Liver (tissue), 9 donors: Measurements from ENCODE around the gene PTPRN2. TPM values are rescaled to one million over a fixed set of nuclear protein-coding genes. Genes with fewer than 3 reads are reported as not detected.

Source experiments
- DNase-seq: peaks from one replicate; pipeline ENCODE4 v3.0.0-alpha.2; 2017; ENCODE audit warnings: low spot score
- H3K27ac ChIP-seq, 2 donors: one replicate each; pipeline ENCODE4 v1.7.0; 2013; ENCODE audit warnings: inconsistent platforms in 2 of 2, low read length in 2 of 2, control low read depth in 1 of 2, low read depth in 1 of 2, mild to moderate bottlenecking in 1 of 2
- H3K27me3 ChIP-seq, 4 donors: one replicate each; pipeline versions ENCODE4 v1.6.1 to v1.7.0; 2013; ENCODE audit warnings: low read length in 3 of 4, inconsistent platforms in 1 of 4, mild to moderate bottlenecking in 1 of 4, moderate library complexity in 1 of 4; ENCODE audit not compliant: control insufficient read depth in 4 of 4, insufficient read depth in 4 of 4
- H3K36me3 ChIP-seq, 4 donors: one replicate each; pipeline versions ENCODE4 v1.6.1 to v1.7.0; 2013; ENCODE audit warnings: low read length in 3 of 4, mild to moderate bottlenecking in 3 of 4, low read depth in 1 of 4, moderate library complexity in 1 of 4; ENCODE audit not compliant: control insufficient read depth in 4 of 4, insufficient read depth in 3 of 4
- H3K4me1 ChIP-seq, 4 donors: one replicate each; pipeline versions ENCODE4 v1.6.1 to v1.7.0; 2013; ENCODE audit warnings: low read length in 3 of 4, mild to moderate bottlenecking in 3 of 4, moderate library complexity in 1 of 4; ENCODE audit not compliant: control insufficient read depth in 4 of 4, insufficient read depth in 4 of 4
- H3K4me3 ChIP-seq, 3 donors: one replicate each; pipeline versions ENCODE4 v1.6.1 to v1.7.0; 2013; ENCODE audit warnings: low read length in 3 of 3, control low read depth in 1 of 3, low read depth in 1 of 3, mild to moderate bottlenecking in 1 of 3
- H3K9ac ChIP-seq, 2 donors: one replicate each; pipeline ENCODE4 v1.7.0; 2013; ENCODE audit warnings: low read length in 2 of 2, mild to moderate bottlenecking in 2 of 2, moderate library complexity in 2 of 2, control low read depth in 1 of 2, low read depth in 1 of 2
- H3K9me3 ChIP-seq, 4 donors: one replicate each; pipeline versions ENCODE4 v1.6.1 to v1.7.0; 2013; ENCODE audit warnings: low read length in 3 of 4; ENCODE audit not compliant: control insufficient read depth in 4 of 4
- EGR1 ChIP-seq, 2 donors: IDR thresholded peaks; 2 replicates each; pipeline ENCODE4 v1.6.1; 2016 to 2018; ENCODE audit warnings: antibody characterized with exemption in 2 of 2, low read depth in 2 of 2
- FOXA1 ChIP-seq: IDR thresholded peaks from 2 replicates; pipeline ENCODE4 v1.6.1; 2016; ENCODE audit warnings: antibody characterized with exemption
- FOXA2 ChIP-seq: IDR thresholded peaks from 2 replicates; pipeline ENCODE4 v1.6.1; 2016; ENCODE audit warnings: antibody characterized with exemption
- GABPA ChIP-seq, 2 donors: IDR thresholded peaks in 1 of 2; conservative IDR thresholded peaks in 1 of 2; 2 replicates each; pipeline ENCODE4 v1.6.1; 2016; ENCODE audit warnings: antibody characterized with exemption in 2 of 2, mild to moderate bottlenecking in 1 of 2, moderate library complexity in 1 of 2
- HNF4A ChIP-seq, 2 donors: conservative IDR thresholded peaks; 2 replicates each; pipeline ENCODE4 v1.6.1; 2016; ENCODE audit warnings: antibody characterized with exemption in 2 of 2, mild to moderate bottlenecking in 2 of 2
- HNF4G ChIP-seq: IDR thresholded peaks from 2 replicates; pipeline ENCODE4 v1.6.1; 2016; ENCODE audit warnings: antibody characterized with exemption
- JUND ChIP-seq, 2 donors: IDR thresholded peaks; 2 replicates each; pipeline ENCODE4 v1.6.1; 2016; ENCODE audit warnings: antibody characterized with exemption in 2 of 2
- NR2F2 ChIP-seq: IDR thresholded peaks from 2 replicates; pipeline ENCODE4 v1.6.1; 2016; ENCODE audit warnings: antibody characterized with exemption
- RAD21 ChIP-seq, 2 donors: IDR thresholded peaks; 2 replicates each; pipeline ENCODE4 v1.6.1; 2016; ENCODE audit warnings: antibody characterized with exemption in 2 of 2, mild to moderate bottlenecking in 2 of 2
- RXRA ChIP-seq, 2 donors: IDR thresholded peaks; 2 replicates each; pipeline ENCODE4 v1.6.1; 2017 to 2018; ENCODE audit warnings: antibody characterized with exemption in 2 of 2, mild to moderate bottlenecking in 1 of 2
- ZBTB33 ChIP-seq: IDR thresholded peaks from 2 replicates; pipeline ENCODE4 v1.6.1; 2016; ENCODE audit warnings: antibody characterized with exemption
- WGBS: extraction: QIAGEN DNeasy Blood & Tissue Kit; methylation state at CpG from one replicate; pipeline ENCODE4 v1.1.7; 2013; 5-methylcytosine and 5-hydroxymethylcytosine counted together
- polyA plus RNA-seq, 2 donors: library from polyadenylated mRNA; stranded (reverse) in 1 of 2; unstranded in 1 of 2; fragments of 200-250 nt in 1 of 2; fragments of >200 nt in 1 of 2; fragmentation: Nextera tagmentation in 1 of 2; extraction: Ambion mirVana in 1 of 2; gene quantifications; one replicate each; pipeline versions ENCODE4 v1.2.1 to v1.2.3, GENCODE V29; 2013 to 2015
- total RNA-seq, 2 donors: library from RNA; depleted of rRNA; stranded (reverse); fragments of >200 nt; gene quantifications; one replicate each; pipeline ENCODE4 v1.2.3, GENCODE V29; 2014
- TF ChIP-seq, protein P1 (sequence below): IDR thresholded peaks from 2 replicates; pipeline ENCODE4 v1.6.1; 2016; ENCODE audit warnings: antibody characterized with exemption, mild to moderate bottlenecking
- TF ChIP-seq, protein P2 (sequence below): IDR thresholded peaks from 2 replicates; pipeline ENCODE4 v1.6.1; 2016; ENCODE audit warnings: antibody characterized with exemption
- TF ChIP-seq, protein P3 (sequence below): fragments of 150-350 bp; IDR thresholded peaks from 2 replicates; pipeline ENCODE4 v1.5.1; 2017; ENCODE audit warnings: improper control_type of control experiment, low read depth, low read length; ENCODE audit not compliant: missing input control
- donor health status: healthy.
- donor health status: healthy.
- donor health status: healthy.
- donor health status: healthy.
- donor health status: healthy.

The PTPRN2 gene
- total and polyA plus RNA-seq, 4 donors: 0.75 to 1.9 (median 1.1) TPM

GRCh38 chr7:158176561-158177173, 411.0 kb downstream of the PTPRN2 start (continued):
- TF ChIP-seq, protein P1, sequence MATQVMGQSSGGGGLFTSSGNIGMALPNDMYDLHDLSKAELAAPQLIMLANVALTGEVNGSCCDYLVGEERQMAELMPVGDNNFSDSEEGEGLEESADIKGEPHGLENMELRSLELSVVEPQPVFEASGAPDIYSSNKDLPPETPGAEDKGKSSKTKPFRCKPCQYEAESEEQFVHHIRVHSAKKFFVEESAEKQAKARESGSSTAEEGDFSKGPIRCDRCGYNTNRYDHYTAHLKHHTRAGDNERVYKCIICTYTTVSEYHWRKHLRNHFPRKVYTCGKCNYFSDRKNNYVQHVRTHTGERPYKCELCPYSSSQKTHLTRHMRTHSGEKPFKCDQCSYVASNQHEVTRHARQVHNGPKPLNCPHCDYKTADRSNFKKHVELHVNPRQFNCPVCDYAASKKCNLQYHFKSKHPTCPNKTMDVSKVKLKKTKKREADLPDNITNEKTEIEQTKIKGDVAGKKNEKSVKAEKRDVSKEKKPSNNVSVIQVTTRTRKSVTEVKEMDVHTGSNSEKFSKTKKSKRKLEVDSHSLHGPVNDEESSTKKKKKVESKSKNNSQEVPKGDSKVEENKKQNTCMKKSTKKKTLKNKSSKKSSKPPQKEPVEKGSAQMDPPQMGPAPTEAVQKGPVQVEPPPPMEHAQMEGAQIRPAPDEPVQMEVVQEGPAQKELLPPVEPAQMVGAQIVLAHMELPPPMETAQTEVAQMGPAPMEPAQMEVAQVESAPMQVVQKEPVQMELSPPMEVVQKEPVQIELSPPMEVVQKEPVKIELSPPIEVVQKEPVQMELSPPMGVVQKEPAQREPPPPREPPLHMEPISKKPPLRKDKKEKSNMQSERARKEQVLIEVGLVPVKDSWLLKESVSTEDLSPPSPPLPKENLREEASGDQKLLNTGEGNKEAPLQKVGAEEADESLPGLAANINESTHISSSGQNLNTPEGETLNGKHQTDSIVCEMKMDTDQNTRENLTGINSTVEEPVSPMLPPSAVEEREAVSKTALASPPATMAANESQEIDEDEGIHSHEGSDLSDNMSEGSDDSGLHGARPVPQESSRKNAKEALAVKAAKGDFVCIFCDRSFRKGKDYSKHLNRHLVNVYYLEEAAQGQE: no peak

GRCh38 chr7:158175779-158176178, 411.8 kb downstream of the PTPRN2 start:
- H3K36me3 ChIP-seq: no peaks in the 10 kb centered on the region
- no peak overlapping the region for H3K4me3 ChIP-seq
- WGBS: 87% methylated on average over 15 of the region's 15 CpGs
- H3K4me1 ChIP-seq: no peaks in the 10 kb centered on the region
- H3K27ac ChIP-seq: no peak overlapping the region
- DNase-seq: no peak
- H3K9ac ChIP-seq: no peak overlapping the region
- TF ChIP-seq NR2F2: no peak
- TF ChIP-seq, protein P2, sequence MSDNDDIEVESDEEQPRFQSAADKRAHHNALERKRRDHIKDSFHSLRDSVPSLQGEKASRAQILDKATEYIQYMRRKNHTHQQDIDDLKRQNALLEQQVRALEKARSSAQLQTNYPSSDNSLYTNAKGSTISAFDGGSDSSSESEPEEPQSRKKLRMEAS: no peak
- TF ChIP-seq JUND (IDR thresholded peaks at IDR 0.05): no peak
- TF ChIP-seq, protein P1: no peak
- no peak for TF ChIP-seq HNF4G
- no peak for TF ChIP-seq RXRA (IDR thresholded peaks at IDR 0.05)
- no peak for TF ChIP-seq FOXA2
- TF ChIP-seq HNF4A (conservative IDR thresholded peaks at IDR 0.05): no peak
- TF ChIP-seq FOXA1: no peak
- no peak for TF ChIP-seq GABPA (IDR thresholded peaks at IDR 0.05 in 1 of 2, conservative IDR thresholded peaks at IDR 0.05 in 1 of 2)
- TF ChIP-seq ZBTB33: no peak
- no peak for TF ChIP-seq RAD21 (IDR thresholded peaks at IDR 0.05)
- TF ChIP-seq, protein P3, sequence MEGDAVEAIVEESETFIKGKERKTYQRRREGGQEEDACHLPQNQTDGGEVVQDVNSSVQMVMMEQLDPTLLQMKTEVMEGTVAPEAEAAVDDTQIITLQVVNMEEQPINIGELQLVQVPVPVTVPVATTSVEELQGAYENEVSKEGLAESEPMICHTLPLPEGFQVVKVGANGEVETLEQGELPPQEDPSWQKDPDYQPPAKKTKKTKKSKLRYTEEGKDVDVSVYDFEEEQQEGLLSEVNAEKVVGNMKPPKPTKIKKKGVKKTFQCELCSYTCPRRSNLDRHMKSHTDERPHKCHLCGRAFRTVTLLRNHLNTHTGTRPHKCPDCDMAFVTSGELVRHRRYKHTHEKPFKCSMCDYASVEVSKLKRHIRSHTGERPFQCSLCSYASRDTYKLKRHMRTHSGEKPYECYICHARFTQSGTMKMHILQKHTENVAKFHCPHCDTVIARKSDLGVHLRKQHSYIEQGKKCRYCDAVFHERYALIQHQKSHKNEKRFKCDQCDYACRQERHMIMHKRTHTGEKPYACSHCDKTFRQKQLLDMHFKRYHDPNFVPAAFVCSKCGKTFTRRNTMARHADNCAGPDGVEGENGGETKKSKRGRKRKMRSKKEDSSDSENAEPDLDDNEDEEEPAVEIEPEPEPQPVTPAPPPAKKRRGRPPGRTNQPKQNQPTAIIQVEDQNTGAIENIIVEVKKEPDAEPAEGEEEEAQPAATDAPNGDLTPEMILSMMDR: no peak
- no peak for TF ChIP-seq EGR1 (IDR thresholded peaks at IDR 0.05; ENCODE audit: low read depth in 2 of 2)
- H3K9me3 ChIP-seq: peaks cover 0 to 6% (median 4%) of the 10 kb centered on the region in 4 donors
- H3K27me3 ChIP-seq: peaks cover 0 to 2% (median 0%) of the 10 kb centered on the region in 4 donors
